T-helper 2 cell treated with Interferon-gamma antibody and Interleukin-4, amounts not matched to agents 5 μg/mL and 100 μg/mL, for 36 hours (primary cell): ENCODE data around the gene SLC14A1.

ENCODE experiments used
- DNase-seq: peaks from one replicate; pipeline ENCODE4 v3.0.0; 2021; ENCODE audit warnings: low spot score
- H3K27ac Mint-ChIP-seq: one replicate; pipeline ENCODE4 v1.8.0; 2021; ENCODE audit warnings: mild to moderate bottlenecking, mixed read lengths
- H3K27me3 Mint-ChIP-seq: one replicate; pipeline ENCODE4 v1.8.0; 2021; ENCODE audit warnings: low read depth, mixed read lengths
- H3K36me3 Mint-ChIP-seq: one replicate; pipeline ENCODE4 v1.8.0; 2021; ENCODE audit warnings: low read depth, mixed read lengths
- H3K4me1 Mint-ChIP-seq: one replicate; pipeline ENCODE4 v1.8.0; 2021; ENCODE audit warnings: low read depth, mixed read lengths
- H3K4me3 Mint-ChIP-seq: one replicate; pipeline ENCODE4 v1.8.0; 2022; ENCODE audit warnings: mild to moderate bottlenecking, moderate library complexity, mixed read lengths
- H3K9me3 Mint-ChIP-seq: one replicate; pipeline ENCODE4 v1.8.0; 2021; ENCODE audit warnings: mixed read lengths

SLC14A1 gene

GRCh38 chr18:45782662-45783061, 58.7 kb downstream of the SLC14A1 start:
- no peak overlapping the region for H3K4me3 Mint-ChIP-seq
- no peaks in the 10 kb centered on the region for H3K4me1 Mint-ChIP-seq
- H3K27me3 Mint-ChIP-seq = peaks cover 29% of the 10 kb centered on the region
- H3K36me3 Mint-ChIP-seq = no peaks in the 10 kb centered on the region
- no peak overlapping the region for H3K27ac Mint-ChIP-seq
- DNase-seq = no peak
- H3K9me3 Mint-ChIP-seq = no peaks in the 10 kb centered on the region

DNA sequence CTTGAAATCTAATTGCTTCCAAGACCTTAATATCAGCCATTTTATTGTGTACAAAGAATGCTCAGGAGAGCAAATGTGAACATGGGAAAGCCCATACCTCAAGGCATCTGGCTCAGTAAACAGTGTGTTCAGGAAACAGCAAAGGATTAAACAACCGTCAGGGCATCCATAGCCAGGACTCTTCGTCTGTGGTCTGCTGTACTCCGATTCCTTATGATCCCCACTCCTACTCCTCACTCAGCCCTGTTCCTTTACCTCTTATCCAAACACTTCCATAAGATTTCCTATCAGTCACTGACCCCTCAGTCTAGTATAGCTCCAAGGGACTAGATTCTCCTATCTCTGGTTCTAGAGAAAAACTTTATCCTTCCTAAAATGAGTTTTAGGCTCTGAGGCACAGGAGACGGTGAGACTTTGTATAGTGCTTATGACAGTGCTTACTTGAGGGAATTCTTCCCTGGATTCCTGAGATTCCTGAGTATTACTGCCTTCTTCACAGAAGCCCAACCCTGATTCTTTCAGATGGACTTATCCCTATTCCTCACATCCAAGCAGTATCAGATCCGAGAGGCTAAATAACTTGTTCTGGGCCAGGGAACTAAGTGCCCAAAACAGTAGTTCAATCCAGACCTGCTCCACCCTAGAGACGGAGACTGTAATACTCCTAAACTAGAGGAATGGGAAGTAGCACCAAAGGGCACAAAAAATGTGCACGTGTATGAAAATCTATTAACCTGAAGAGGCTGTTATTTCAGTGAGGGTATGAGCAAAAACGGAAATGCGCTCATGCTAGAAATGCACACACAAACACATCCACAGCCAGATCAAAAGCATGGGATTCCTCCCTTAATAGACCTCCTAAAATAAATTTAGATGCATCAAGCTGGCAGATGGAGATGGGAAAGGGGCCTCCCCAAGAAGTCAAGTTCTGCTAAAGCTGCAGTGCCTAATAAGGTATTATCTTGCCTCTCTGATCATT, 59.4 kb downstream of the SLC14A1 start:
- DNase-seq = no peak
- H3K27me3 Mint-ChIP-seq = peaks cover 26% of the 10 kb centered on the region

GRCh38 chr18:45785134-45785533, 61.2 kb downstream of the SLC14A1 start:
- no peak for DNase-seq
- H3K27me3 Mint-ChIP-seq = peaks cover 14% of the 10 kb centered on the region
- H3K4me1 Mint-ChIP-seq = no peaks in the 10 kb centered on the region
- no peak overlapping the region for H3K4me3 Mint-ChIP-seq
- no peak overlapping the region for H3K27ac Mint-ChIP-seq
- H3K9me3 Mint-ChIP-seq = no peaks in the 10 kb centered on the region
- H3K36me3 Mint-ChIP-seq = no peaks in the 10 kb centered on the region

More for the DNA sequence above, 59.4 kb downstream of the SLC14A1 start:
- Mint-ChIP-seq H3K9me3 (no peaks in the 10 kb centered on the region), H3K27ac (no peak overlapping the region), H3K4me3 (no peak overlapping the region), H3K4me1 (no peaks in the 10 kb centered on the region), H3K36me3 (no peaks in the 10 kb centered on the region)

GRCh38 chr18:45786941-45787340, 63.0 kb downstream of the SLC14A1 start:
- no peak overlapping the region for H3K27ac Mint-ChIP-seq
- peaks cover 7% of the 10 kb centered on the region for H3K27me3 Mint-ChIP-seq
- no peak for DNase-seq
- H3K36me3 Mint-ChIP-seq = no peaks in the 10 kb centered on the region
- H3K4me1 Mint-ChIP-seq = no peaks in the 10 kb centered on the region
- no peak overlapping the region for H3K4me3 Mint-ChIP-seq
- H3K9me3 Mint-ChIP-seq = no peaks in the 10 kb centered on the region

DNA sequence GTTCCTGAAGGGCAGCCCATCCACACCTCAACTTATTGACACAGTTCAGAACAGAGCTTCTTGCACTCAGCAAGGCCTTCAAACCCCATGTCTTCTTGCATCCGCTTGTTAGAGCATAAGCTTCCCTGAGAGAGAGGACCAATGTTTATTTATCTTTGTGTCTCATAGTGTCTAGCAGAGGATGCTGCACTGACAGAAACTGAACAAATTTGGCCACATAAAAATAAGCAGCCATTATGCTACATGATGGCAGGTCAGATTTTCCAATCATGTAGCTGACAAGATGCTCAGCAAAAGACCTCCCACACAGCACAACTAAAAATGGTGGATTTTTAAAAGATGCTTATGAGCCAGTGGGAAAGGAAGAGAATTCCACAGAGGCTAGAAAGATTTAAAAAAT, 63.4 kb downstream of the SLC14A1 start:
- H3K4me1 Mint-ChIP-seq = no peaks in the 10 kb centered on the region
- no peak overlapping the region for H3K27ac Mint-ChIP-seq
- no peak for DNase-seq
- H3K4me3 Mint-ChIP-seq = no peak overlapping the region
- H3K27me3 Mint-ChIP-seq = peaks cover 7% of the 10 kb centered on the region
- H3K36me3 Mint-ChIP-seq = no peaks in the 10 kb centered on the region
- H3K9me3 Mint-ChIP-seq = no peaks in the 10 kb centered on the region

DNA sequence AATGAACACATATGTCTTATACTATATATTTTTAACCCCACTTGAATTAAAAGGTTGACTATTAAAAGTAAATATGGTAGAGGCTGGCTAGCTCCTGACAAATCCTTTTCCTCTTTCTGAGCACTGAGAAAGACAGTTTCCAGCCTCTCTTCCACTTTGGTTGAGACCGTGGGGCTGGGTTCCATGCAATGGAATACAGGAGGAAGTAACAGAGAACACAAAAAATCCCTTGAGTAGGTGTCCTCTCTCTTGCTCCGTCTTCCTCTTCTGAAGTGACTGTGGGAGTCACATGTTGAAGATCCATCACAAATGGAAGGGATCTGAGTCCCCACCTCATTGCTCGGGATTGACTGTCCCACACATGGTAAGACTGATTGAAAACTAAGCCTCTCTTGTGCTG, 64.9 kb downstream of the SLC14A1 start:
- Mint-ChIP-seq H3K4me1 (no peaks in the 10 kb centered on the region), H3K4me3 (no peak overlapping the region), H3K27me3 (peaks cover 3% of the 10 kb centered on the region), H3K27ac (no peak overlapping the region), H3K9me3 (no peaks in the 10 kb centered on the region), H3K36me3 (no peaks in the 10 kb centered on the region)
- no peak for DNase-seq

DNA sequence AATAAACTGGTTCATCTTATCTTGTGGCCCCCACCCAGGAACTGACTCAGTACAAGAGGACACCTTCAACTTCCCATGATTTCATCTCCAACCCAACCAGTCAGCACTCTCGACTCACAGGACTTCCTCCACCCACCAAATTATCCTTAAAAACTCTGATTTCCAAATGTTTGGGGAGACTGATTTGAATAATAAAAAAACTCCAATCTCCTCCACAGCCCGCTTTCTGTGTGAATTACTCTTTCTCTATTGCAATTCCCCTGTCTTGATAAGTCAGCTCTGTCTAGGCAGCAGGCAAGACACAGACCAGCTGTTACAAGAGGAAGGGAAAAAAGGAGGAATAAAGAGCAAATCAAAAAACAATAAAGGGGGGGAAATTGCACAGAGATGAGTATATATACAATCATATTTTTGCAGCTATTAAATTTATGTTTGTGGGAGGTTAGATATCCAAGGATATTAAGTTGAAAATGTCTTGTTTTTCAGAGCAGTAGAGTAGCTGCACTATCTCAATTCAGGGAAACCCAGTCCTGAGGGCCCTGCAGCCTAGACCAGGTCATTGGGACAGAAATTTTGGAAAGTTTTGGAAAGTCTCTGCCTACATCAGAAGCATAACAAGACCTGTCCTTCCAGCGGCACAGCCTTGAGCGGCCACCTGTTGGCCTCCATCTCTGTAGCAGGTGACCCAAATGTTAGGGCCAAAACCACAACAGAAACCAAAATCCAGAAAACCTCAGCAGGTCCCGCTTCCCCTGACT, 68.7 kb downstream of the SLC14A1 start:
- DNase-seq = no peak
- no peaks in the 10 kb centered on the region for H3K4me1 Mint-ChIP-seq
- no peaks in the 10 kb centered on the region for H3K36me3 Mint-ChIP-seq
- no peak overlapping the region for H3K27ac Mint-ChIP-seq
- peaks cover 1% of the 10 kb centered on the region for H3K27me3 Mint-ChIP-seq
- no peaks in the 10 kb centered on the region for H3K9me3 Mint-ChIP-seq
- H3K4me3 Mint-ChIP-seq = no peak overlapping the region

DNA sequence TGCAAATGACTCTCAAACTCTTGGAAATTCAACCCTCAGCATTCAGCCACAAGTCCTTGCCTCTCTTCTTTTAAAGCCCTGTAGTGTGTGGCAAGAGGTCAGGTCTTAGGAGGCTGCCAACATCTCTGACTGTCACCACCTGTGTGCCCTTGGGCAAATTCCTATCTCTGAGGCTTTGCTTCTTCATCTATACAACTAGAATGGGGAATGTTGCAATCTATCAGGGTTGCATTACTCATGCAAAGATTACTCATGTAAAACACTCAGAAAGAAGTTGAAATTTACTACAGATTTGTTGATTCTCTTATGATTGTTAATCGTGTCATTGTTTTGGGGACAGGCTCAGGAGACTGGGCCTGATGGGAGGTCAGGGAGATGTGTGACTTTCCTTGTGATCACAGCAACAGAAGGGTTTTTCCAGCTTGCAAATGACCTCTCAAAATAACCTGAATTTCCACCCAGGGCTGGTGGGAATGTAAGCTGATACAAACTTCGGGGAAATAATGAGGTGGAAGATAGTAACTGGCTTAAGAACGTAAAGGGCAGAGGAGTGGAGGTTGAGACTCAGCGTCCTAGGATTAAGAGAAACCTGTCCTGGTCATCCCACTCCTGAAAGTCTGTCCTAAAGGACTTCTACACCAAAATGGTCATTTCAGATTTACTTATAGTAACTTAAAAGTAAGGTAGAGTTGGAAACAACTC, 69.4 kb downstream of the SLC14A1 start:
- Mint-ChIP-seq H3K9me3 (peaks cover under 1% of the 10 kb centered on the region), H3K27ac (no peak overlapping the region), H3K27me3 (peaks cover 3% of the 10 kb centered on the region), H3K4me3 (no peak overlapping the region), H3K4me1 (no peaks in the 10 kb centered on the region), H3K36me3 (no peaks in the 10 kb centered on the region)
- no peak for DNase-seq

- H3K4me3 Mint-ChIP-seq = no peak overlapping the region
- H3K27ac Mint-ChIP-seq = no peak overlapping the region
- peaks cover 7% of the 10 kb centered on the region for H3K27me3 Mint-ChIP-seq
- peaks cover 23% of the 10 kb centered on the region for H3K9me3 Mint-ChIP-seq
- H3K4me1 Mint-ChIP-seq = no peaks in the 10 kb centered on the region
- DNase-seq = no peak
- H3K36me3 Mint-ChIP-seq = no peaks in the 10 kb centered on the region
Measured at GRCh38 chr18:45801416-45802004, 77.5 kb downstream of the SLC14A1 start.
